GM20000 (cell line): ENCODE results near the gene CDCP1.

Source experiments
- DNase-seq: peaks from one replicate; pipeline ENCODE4 v3.0.0; 2012; ENCODE audit warnings: low spot score
- TF ChIP-seq, protein P1 (sequence below): IDR thresholded peaks from 2 replicates; pipeline ENCODE4 v1.5.1; 2012; ENCODE audit warnings: mild to moderate bottlenecking, control low read depth; ENCODE audit errors: extremely low read depth, missing control alignments

CDCP1 gene

DNA sequence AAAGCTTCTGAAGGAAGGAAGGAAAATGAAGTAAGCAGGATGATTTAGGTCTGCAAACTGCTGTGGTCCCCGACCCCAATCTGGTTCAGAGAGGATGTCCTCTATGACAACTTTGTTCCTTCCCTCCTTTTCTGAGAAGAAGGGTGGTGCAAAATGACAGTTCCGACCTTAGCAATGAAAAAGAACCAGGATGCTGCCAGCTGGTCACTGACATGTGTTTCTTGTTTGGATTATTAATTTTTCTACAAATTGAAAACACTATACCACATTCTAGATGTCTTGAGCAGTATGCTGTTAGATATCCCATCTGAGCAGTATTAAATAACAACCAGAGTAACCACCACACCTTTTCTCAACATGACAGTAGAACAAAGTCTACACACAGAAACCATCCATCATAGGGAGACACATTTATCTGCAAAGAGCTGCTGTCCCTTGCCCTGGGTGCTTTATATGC lies 27.5 kb downstream of the CDCP1 start:
- DNase-seq: no peak
- TF ChIP-seq, protein P1, sequence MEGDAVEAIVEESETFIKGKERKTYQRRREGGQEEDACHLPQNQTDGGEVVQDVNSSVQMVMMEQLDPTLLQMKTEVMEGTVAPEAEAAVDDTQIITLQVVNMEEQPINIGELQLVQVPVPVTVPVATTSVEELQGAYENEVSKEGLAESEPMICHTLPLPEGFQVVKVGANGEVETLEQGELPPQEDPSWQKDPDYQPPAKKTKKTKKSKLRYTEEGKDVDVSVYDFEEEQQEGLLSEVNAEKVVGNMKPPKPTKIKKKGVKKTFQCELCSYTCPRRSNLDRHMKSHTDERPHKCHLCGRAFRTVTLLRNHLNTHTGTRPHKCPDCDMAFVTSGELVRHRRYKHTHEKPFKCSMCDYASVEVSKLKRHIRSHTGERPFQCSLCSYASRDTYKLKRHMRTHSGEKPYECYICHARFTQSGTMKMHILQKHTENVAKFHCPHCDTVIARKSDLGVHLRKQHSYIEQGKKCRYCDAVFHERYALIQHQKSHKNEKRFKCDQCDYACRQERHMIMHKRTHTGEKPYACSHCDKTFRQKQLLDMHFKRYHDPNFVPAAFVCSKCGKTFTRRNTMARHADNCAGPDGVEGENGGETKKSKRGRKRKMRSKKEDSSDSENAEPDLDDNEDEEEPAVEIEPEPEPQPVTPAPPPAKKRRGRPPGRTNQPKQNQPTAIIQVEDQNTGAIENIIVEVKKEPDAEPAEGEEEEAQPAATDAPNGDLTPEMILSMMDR: no peak

GRCh38 chr3:45116350-45116749 lies 29.8 kb downstream of the CDCP1 start:
- TF ChIP-seq, protein P1: no peak

DNA sequence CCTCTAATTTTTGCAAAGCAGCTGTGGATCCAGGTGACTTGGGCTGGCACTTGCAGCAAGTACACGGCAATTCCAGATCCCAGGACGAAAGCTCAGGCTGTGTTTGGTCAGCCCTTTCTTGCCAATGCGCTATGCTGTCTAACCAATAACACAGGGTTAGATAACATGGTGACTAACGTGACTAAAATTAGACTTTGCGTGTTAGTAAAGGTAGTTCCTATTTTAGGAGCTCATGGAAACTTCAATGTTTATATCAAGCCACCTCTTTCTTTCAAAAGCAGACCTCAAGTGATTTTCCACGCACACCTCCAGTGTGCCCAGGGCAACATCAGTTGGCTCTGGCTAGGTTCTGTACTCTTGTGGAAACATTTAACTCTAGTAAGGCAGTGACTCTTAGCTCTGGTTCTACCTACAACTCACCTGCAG lies 32.5 kb downstream of the CDCP1 start:
- TF ChIP-seq, protein P1: no peak
- DNase-seq: no peak

More at GRCh38 chr3:45116350-45116749, 29.8 kb downstream of the CDCP1 start:
- DNase-seq: no peak

DNA sequence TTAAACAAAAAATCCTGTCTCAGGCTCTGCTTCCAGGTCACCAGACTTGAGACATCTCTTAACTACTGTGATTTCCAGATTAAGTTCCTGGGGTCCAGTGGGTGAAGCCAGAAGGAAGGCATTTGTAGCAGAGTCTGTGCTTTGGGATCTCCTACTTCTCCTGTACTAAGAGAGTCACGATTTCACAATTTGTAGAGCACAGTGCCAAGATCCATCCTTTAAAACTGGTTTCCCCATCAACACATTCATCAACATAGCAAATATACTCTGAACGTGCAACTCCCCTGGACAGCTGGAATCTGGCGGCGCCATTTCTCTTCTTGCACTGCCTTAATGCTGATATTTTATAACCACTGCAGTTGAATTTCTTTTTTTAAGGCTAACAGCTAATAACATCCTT lies 33.2 kb downstream of the CDCP1 start:
- no peak for DNase-seq
- TF ChIP-seq, protein P1: no peak

GRCh38 chr3:45110509-45110833 lies 35.7 kb downstream of the CDCP1 start:
- TF ChIP-seq, protein P1: no peak
- DNase-seq: no peak

- DNase-seq: peak; percentile 20
- TF ChIP-seq, protein P1: no peak
Measured at GRCh38 chr3:45109771-45110508, 36.2 kb downstream of the CDCP1 start.

GRCh38 chr3:45106874-45107273 lies 39.3 kb downstream of the CDCP1 start:
- DNase-seq: no peak
- TF ChIP-seq, protein P1: no peak
